GM21786 (cell line): ENCODE data around the gene RTP5.
"Not testable (repeated sequence)": the region's sequence is repeated elsewhere in the genome, so short reads cannot be mapped to it uniquely, and the experiment has no call there.

Experiments
- ATAC-seq: cut with Tn5 transposase; IDR thresholded peaks from one replicate; pipeline ENCODE4 v1.9.1; 2021; ENCODE audit not compliant: unreplicated experiment

RTP5 gene

DNA sequence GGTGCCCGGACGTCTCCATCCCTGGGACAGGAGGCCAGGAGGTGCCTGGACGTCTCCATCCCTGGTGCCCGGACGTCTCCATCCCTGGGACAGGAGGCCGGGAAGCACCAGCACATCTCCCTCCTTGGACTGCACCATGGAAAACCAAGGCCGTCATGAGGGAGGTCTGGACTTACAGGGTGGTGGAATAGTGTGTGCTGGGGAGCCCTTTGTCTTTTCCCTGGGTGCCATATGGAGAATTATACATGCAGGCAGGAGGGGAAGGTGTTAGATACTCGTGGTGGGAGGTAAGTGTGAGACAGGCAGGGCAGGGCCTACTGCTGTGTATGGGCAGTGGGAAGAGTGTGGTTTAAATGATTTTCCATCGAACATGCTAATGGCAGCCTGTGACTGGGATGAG, 52.9 kb downstream of the RTP5 start:
- no peak for ATAC-seq

DNA sequence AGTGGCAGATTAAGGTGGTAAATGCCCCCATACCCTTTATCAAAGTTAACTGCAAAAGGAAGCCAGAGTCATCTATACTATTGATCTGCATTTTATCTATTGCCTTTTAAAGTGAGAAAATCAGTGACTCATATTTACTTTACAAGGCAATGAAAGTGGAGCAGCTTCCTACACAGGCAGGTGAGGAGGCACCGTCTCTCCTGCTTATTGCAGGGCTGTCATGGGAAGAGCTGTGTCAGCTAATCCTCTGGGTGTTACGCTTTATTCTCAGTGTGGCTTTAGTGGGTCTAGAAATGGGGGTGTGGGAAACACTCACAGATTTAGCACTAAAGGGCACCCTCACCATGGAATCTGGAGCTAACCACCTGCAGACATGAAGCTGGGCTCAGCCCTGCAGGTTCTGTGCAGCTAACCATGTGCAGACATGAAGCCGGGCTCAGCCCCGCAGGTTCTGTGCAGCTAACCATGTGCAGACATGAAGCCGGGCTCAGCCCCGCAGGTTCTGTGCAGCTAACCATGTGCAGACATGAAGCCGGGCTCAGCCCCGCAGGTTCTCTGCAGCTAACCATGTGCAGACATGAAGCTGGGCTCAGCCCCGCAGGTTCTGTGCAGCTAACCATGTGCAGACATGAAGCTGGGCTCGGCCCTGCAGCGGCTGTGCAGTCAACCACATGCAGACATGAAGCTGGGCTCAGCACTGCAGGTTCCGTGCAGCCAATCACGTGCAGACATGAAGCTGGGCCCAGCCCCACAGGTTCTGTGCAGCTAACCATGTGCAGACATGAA, 53.5 kb downstream of the RTP5 start:
- not testable (repeated sequence) for ATAC-seq
